Measurements from ENCODE around the gene ESYT2. TPM values are rescaled to one million over a fixed set of nuclear protein-coding genes. Genes with fewer than 3 reads are reported as not detected.

Gene ESYT2
- total and polyA plus RNA-seq, 9 of the 15 experiments (the other 6 are each of a cell fraction or from before 2014, with no cell fraction given): 5.8 to 86.9 (median 64.7) TPM

DNA sequence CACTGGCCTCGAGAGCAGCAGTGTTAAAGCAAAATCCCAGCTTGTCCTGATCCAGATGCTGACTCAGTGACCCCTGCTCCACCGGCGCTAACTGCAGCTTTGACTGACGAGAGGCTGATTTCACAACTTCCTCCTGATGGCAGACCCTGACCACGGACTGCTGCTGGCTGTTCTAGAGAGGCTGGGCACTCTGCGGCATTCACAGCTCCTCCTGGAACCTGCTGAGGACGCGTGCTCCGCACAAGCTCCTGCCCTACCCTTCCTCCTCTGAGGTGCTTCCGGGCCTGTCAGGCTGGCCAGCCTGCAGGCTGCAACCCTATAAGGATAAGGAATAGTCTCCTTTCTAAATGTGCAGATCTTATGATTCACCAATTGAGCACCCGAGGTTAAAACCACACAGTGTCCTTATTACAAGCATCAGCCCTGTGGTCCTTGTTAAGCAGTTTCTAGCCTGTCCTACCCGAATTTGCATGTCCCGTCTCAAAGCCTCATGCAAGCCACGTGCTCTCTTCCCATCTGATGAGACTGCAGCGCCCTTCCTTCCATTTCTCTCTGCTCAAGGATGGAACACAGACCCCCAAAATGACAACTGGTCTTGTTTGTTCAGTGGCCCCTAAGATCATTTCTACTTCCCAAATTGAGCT is 89.2 kb downstream of the ESYT2 start (continued):
- TF ChIP-seq, protein P1, sequence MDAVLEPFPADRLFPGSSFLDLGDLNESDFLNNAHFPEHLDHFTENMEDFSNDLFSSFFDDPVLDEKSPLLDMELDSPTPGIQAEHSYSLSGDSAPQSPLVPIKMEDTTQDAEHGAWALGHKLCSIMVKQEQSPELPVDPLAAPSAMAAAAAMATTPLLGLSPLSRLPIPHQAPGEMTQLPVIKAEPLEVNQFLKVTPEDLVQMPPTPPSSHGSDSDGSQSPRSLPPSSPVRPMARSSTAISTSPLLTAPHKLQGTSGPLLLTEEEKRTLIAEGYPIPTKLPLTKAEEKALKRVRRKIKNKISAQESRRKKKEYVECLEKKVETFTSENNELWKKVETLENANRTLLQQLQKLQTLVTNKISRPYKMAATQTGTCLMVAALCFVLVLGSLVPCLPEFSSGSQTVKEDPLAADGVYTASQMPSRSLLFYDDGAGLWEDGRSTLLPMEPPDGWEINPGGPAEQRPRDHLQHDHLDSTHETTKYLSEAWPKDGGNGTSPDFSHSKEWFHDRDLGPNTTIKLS (IDR thresholded peaks at IDR 0.05; ENCODE audit: borderline replicate concordance, low read depth): no peak
- TF ChIP-seq ZNF561 (CRISPR knock-in tag; conservative IDR thresholded peaks at IDR 0.05): no peak
- TF ChIP-seq, protein P2, sequence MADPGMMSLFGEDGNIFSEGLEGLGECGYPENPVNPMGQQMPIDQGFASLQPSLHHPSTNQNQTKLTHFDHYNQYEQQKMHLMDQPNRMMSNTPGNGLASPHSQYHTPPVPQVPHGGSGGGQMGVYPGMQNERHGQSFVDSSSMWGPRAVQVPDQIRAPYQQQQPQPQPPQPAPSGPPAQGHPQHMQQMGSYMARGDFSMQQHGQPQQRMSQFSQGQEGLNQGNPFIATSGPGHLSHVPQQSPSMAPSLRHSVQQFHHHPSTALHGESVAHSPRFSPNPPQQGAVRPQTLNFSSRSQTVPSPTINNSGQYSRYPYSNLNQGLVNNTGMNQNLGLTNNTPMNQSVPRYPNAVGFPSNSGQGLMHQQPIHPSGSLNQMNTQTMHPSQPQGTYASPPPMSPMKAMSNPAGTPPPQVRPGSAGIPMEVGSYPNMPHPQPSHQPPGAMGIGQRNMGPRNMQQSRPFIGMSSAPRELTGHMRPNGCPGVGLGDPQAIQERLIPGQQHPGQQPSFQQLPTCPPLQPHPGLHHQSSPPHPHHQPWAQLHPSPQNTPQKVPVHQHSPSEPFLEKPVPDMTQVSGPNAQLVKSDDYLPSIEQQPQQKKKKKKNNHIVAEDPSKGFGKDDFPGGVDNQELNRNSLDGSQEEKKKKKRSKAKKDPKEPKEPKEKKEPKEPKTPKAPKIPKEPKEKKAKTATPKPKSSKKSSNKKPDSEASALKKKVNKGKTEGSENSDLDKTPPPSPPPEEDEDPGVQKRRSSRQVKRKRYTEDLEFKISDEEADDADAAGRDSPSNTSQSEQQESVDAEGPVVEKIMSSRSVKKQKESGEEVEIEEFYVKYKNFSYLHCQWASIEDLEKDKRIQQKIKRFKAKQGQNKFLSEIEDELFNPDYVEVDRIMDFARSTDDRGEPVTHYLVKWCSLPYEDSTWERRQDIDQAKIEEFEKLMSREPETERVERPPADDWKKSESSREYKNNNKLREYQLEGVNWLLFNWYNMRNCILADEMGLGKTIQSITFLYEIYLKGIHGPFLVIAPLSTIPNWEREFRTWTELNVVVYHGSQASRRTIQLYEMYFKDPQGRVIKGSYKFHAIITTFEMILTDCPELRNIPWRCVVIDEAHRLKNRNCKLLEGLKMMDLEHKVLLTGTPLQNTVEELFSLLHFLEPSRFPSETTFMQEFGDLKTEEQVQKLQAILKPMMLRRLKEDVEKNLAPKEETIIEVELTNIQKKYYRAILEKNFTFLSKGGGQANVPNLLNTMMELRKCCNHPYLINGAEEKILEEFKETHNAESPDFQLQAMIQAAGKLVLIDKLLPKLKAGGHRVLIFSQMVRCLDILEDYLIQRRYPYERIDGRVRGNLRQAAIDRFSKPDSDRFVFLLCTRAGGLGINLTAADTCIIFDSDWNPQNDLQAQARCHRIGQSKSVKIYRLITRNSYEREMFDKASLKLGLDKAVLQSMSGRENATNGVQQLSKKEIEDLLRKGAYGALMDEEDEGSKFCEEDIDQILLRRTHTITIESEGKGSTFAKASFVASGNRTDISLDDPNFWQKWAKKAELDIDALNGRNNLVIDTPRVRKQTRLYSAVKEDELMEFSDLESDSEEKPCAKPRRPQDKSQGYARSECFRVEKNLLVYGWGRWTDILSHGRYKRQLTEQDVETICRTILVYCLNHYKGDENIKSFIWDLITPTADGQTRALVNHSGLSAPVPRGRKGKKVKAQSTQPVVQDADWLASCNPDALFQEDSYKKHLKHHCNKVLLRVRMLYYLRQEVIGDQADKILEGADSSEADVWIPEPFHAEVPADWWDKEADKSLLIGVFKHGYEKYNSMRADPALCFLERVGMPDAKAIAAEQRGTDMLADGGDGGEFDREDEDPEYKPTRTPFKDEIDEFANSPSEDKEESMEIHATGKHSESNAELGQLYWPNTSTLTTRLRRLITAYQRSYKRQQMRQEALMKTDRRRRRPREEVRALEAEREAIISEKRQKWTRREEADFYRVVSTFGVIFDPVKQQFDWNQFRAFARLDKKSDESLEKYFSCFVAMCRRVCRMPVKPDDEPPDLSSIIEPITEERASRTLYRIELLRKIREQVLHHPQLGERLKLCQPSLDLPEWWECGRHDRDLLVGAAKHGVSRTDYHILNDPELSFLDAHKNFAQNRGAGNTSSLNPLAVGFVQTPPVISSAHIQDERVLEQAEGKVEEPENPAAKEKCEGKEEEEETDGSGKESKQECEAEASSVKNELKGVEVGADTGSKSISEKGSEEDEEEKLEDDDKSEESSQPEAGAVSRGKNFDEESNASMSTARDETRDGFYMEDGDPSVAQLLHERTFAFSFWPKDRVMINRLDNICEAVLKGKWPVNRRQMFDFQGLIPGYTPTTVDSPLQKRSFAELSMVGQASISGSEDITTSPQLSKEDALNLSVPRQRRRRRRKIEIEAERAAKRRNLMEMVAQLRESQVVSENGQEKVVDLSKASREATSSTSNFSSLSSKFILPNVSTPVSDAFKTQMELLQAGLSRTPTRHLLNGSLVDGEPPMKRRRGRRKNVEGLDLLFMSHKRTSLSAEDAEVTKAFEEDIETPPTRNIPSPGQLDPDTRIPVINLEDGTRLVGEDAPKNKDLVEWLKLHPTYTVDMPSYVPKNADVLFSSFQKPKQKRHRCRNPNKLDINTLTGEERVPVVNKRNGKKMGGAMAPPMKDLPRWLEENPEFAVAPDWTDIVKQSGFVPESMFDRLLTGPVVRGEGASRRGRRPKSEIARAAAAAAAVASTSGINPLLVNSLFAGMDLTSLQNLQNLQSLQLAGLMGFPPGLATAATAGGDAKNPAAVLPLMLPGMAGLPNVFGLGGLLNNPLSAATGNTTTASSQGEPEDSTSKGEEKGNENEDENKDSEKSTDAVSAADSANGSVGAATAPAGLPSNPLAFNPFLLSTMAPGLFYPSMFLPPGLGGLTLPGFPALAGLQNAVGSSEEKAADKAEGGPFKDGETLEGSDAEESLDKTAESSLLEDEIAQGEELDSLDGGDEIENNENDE (IDR thresholded peaks at IDR 0.05; ENCODE audit: low read depth, low read length): no peak
- TF ChIP-seq MAFK (IDR thresholded peaks at IDR 0.05; ENCODE audit: low read length): no peak
- TF ChIP-seq SREBF1 (IDR thresholded peaks at IDR 0.05; ENCODE audit: borderline replicate concordance, low read depth, low read length): no peak
- no peak for TF ChIP-seq ZBTB1 (CRISPR knock-in tag; IDR thresholded peaks at IDR 0.05; ENCODE audit: borderline replicate concordance, low read depth)
- TF ChIP-seq, protein P3, sequence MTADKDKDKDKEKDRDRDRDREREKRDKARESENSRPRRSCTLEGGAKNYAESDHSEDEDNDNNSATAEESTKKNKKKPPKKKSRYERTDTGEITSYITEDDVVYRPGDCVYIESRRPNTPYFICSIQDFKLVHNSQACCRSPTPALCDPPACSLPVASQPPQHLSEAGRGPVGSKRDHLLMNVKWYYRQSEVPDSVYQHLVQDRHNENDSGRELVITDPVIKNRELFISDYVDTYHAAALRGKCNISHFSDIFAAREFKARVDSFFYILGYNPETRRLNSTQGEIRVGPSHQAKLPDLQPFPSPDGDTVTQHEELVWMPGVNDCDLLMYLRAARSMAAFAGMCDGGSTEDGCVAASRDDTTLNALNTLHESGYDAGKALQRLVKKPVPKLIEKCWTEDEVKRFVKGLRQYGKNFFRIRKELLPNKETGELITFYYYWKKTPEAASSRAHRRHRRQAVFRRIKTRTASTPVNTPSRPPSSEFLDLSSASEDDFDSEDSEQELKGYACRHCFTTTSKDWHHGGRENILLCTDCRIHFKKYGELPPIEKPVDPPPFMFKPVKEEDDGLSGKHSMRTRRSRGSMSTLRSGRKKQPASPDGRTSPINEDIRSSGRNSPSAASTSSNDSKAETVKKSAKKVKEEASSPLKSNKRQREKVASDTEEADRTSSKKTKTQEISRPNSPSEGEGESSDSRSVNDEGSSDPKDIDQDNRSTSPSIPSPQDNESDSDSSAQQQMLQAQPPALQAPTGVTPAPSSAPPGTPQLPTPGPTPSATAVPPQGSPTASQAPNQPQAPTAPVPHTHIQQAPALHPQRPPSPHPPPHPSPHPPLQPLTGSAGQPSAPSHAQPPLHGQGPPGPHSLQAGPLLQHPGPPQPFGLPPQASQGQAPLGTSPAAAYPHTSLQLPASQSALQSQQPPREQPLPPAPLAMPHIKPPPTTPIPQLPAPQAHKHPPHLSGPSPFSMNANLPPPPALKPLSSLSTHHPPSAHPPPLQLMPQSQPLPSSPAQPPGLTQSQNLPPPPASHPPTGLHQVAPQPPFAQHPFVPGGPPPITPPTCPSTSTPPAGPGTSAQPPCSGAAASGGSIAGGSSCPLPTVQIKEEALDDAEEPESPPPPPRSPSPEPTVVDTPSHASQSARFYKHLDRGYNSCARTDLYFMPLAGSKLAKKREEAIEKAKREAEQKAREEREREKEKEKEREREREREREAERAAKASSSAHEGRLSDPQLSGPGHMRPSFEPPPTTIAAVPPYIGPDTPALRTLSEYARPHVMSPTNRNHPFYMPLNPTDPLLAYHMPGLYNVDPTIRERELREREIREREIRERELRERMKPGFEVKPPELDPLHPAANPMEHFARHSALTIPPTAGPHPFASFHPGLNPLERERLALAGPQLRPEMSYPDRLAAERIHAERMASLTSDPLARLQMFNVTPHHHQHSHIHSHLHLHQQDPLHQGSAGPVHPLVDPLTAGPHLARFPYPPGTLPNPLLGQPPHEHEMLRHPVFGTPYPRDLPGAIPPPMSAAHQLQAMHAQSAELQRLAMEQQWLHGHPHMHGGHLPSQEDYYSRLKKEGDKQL (CRISPR knock-in tag; IDR thresholded peaks at IDR 0.05; ENCODE audit: borderline replicate concordance): no peak
- no peak for TF ChIP-seq HDAC2 (IDR thresholded peaks at IDR 0.05)

Measured in K562 (cell line).